AG04449 (cell line): ENCODE measurements around the gene TAMM41.

Experiments
- CTCF ChIA-PET: fragments of 350-600 bp; formaldehyde crosslinking; extraction: SDS; loops from one replicate; lab custom pipeline; 2021; ENCODE audit warnings: antibody characterized with exemption; lab: Yijun Ruan, JAX
- POLR2A ChIA-PET: fragments of 400-600, 350-600 bp; formaldehyde crosslinking; extraction: SDS; loops from one replicate; lab custom pipeline; 2020; ENCODE audit warnings: antibody characterized with exemption, inconsistent platforms; lab: Yijun Ruan, JAX
- DNase-seq: peaks from one replicate; pipeline ENCODE4 v3.0.0-alpha.2; 2010; ENCODE audit warnings: low read depth, low spot score
- H3K4me3 ChIP-seq: 2 replicates; pipeline ENCODE4 v1.5.1; 2011; ENCODE audit warnings: low read depth, mild to moderate bottlenecking, control low read depth, low read length
- TF ChIP-seq, protein P1 (sequence below): IDR thresholded peaks from one replicate; pipeline ENCODE4 v1.5.1; 2011; ENCODE audit warnings: mild to moderate bottlenecking, moderate library complexity, low read length, control low read depth, inconsistent platforms; ENCODE audit not compliant: insufficient read depth; ENCODE audit errors: missing control alignments

The TAMM41 gene

DNA sequence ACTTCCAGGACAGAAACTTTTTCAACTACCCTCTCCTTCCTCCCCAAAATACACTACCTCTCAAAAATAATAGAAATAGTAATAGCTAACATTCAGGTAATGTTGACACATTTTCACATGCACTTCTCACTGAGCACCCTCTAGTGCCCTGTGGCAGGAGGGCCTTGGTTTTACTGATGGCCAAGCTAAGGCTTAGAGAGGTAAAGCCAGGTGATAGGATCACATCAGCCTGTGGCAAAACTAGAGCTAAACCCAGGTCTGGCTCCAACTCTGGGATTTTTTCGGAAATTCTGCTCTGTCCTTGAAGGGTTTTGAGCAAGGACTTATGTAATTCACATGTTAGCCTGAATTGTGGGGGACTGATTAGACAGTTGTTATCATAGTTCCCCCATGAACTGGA lies 922 bp upstream of the TAMM41 start:
- TF ChIP-seq, protein P1, sequence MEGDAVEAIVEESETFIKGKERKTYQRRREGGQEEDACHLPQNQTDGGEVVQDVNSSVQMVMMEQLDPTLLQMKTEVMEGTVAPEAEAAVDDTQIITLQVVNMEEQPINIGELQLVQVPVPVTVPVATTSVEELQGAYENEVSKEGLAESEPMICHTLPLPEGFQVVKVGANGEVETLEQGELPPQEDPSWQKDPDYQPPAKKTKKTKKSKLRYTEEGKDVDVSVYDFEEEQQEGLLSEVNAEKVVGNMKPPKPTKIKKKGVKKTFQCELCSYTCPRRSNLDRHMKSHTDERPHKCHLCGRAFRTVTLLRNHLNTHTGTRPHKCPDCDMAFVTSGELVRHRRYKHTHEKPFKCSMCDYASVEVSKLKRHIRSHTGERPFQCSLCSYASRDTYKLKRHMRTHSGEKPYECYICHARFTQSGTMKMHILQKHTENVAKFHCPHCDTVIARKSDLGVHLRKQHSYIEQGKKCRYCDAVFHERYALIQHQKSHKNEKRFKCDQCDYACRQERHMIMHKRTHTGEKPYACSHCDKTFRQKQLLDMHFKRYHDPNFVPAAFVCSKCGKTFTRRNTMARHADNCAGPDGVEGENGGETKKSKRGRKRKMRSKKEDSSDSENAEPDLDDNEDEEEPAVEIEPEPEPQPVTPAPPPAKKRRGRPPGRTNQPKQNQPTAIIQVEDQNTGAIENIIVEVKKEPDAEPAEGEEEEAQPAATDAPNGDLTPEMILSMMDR: no peak
- CTCF ChIA-PET: interaction anchor here (0.6 to 2.1 kb wide), 4 partner anchors 8 to 468 kb away, joined by 3 to 11 read pairs (median 6); no protein-coding TSS in a partner anchor
- H3K4me3 ChIP-seq: no peak overlapping the region
- POLR2A ChIA-PET: no interaction called here
- no peak for DNase-seq

DNA sequence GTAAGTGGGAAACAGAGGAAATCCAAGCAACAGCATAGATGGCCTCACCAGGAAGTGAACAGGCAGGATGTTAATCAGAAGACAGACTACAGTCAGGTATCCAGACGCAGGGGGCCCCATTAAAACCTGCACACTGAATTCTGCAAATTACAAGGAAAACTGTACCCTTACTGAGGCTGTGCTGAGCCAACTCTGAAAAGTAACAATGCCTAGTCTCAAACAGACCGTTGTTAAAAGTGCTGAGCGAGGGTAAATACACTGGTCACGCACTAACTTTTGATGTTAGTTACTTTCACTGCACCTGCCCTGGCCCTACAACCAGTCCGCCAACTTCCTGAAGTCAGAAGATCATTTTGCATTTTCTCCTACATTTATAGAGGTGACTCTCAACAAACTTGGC lies 1.0 kb downstream of the TAMM41 start:
- ChIA-PET POLR2A (interaction anchor here (1.5 kb wide), 1 partner anchor 20 kb away, joined by 3 read pairs; no protein-coding TSS in a partner anchor), CTCF (interaction anchor here (1.7 to 3.2 kb wide), 3 partner anchors 9 to 466 kb away, joined by 8 to 38 read pairs (median 11); no protein-coding TSS in a partner anchor)
- peak overlapping the region; percentile 99 for H3K4me3 ChIP-seq
- DNase-seq: no peak
- TF ChIP-seq, protein P1: no peak

DNA sequence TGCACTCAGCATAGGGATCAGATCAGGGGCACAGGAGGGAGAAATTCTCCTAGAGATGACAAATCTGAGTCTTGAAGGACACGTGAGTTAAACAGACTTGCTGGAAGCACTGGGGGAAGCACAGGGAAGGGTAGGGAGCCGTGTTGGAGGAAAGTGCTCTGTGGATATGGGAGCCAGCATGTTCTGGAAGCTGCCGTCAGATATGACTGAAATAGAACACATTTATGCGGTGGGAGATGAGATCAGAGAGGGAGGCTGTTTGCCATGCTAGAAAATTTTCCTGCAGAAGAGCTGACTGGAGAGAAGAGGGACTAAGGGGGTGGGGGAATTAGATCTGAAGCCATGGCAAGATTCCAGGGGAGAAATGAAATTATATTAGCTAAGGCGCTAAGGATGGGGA lies 1.8 kb downstream of the TAMM41 start:
- TF ChIP-seq, protein P1: no peak
- ChIA-PET CTCF (interaction anchor here (3.2 kb wide), 1 partner anchor 8 kb away, joined by 38 read pairs; no protein-coding TSS in a partner anchor), POLR2A (no interaction called here)
- no peak overlapping the region for H3K4me3 ChIP-seq
- DNase-seq: no peak

DNA sequence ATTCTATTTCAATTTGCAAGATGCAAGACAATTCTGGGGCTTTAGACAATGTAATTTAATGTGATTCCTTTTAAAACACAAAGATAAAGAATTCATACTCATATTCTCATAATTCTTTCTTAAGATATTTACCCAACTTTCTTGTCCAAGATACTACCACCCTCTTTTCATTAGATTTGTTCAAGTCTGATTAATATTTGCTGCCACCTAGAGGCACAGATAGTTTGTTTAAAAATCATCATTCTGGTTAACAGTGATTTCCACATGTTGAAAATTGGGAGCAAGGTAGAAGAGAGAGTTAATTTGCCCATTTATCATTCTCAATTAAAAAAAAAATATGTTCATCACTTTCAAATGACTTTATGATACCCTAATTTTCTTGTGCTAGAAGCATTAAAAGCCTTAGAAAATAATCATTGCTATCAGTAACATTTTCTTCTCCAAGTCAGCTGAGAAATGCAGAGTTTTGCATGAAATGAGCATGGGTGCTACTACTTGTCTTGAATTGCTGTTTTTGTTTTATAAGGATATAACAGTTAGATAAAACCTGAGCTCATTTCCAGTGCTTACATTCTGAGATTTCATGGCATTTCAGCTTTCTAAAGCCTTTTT lies 11.6 kb downstream of the TAMM41 start:
- no peak for DNase-seq
- CTCF ChIA-PET: interaction anchor here (0.6 to 3.5 kb wide), 20 partner anchors 8 to 775 kb away, joined by 3 to 44 read pairs (median 4); partner anchors contain the start of genes TAMM41 and VGLL4
- POLR2A ChIA-PET: no interaction called here
- no peak overlapping the region for H3K4me3 ChIP-seq
- TF ChIP-seq, protein P1: peak; percentile 11

DNA sequence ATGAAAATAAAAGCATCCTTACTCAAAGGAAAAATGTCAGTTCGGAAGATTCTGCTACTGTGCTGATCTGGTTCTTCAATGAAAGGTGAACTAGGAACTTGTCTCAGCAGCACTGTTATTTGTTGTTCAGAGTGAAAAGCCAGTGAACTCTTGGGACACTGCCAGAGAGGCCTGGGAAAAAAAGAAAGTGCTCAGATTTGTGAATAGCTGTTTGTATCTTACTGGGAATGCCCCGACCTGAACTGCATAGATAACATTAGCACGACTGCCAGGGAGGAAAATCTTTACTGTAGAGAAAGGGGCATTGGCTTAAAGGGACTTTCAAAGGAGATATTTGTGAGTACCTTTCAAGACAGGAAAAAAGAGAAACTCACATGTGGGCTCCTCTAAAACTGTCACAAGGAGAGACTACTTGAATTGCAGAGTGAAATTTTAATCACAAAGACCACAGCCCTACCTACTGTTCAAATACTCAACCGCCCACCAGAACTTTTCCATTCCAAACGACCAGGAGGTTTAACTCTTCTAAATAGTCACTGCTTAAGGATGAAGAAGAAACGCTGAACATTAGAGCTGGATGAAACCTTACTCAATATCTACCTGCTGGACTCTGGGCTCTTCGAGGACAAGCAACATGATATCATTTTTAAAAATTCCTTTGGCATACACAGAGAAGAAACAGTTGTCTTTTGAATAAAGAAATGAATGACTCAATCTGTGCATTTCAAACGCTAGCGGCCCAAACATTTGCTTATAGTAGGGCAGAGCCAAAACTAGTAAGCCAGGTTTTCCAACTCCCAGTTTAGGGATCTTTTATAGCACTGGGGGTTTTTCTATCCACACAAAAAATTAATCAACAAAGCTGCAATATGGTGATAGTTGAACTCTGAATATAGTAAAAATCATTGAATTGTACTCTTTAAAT lies 13.4 kb downstream of the TAMM41 start:
- POLR2A ChIA-PET: no interaction called here
- TF ChIP-seq, protein P1: no peak
- DNase-seq: no peak
- CTCF ChIA-PET: interaction anchor here (0.9 to 2.2 kb wide), 10 partner anchors 8 to 549 kb away, joined by 3 to 15 read pairs (median 3); partner anchors contain the start of gene TAMM41
- H3K4me3 ChIP-seq: no peak overlapping the region
